Measurements from ENCODE around the gene PKN2. TPM values are rescaled to one million over a fixed set of nuclear protein-coding genes. Genes with fewer than 3 reads are reported as not detected.

Gene PKN2
- total RNA-seq, 6 experiments from 2014 or later: 13.6 to 16.6 (median 15.0) TPM

DNA sequence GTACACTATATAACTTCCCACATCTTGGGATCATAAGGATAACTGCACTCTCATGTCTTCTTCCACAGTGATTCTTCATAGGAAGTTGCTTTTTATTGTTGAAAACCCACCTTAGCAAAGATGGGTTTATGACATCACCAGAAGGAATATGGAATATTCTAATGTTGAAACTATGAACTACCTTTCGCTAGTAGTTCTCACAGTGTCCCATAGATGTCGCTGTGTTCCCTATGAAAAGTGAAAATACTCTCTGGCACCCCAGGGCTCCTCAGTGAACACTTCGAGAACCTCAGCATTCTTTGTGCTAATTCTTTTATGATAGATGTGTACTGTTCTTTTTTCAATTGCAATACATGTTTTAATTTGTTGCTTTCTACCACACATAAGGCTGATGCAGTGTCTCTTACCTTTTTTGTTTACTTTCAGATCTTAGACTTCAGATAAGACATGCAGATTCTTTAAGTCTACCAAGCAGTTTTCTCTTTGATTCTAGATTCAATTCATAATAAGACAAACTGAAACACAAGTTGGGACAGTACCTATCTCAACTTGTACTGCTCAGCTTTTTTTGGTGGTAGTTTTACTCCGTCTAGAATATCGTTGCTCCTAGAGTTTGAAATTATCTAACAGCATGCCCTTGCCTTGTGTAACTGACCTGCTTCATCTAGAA is 116.4 kb downstream of the PKN2 start:
- H3K36me3 ChIP-seq: peaks cover 0 to 16% (median 4%) of the 10 kb centered on the region in 4 donors
- H3K9me3 ChIP-seq: no peaks in the 10 kb centered on the region
- no peak overlapping the region for H3K4me3 ChIP-seq
- no peak overlapping the region for H3K27ac ChIP-seq
- no peaks in the 10 kb centered on the region for H3K4me1 ChIP-seq
- intact Hi-C loops (cut with DNase I): no loop called here
- DNase-seq: no peak
- peak; percentile 79 to 86 (median 82) for ATAC-seq
- no peaks in the 10 kb centered on the region for H3K27me3 ChIP-seq
- WGBS (ENCODE audit: insufficient coverage, low coverage, low lambda C conversion rate, missing lambda C conversion rate): 73% methylated on average over 5 of the region's 5 CpGs
- TF ChIP-seq, protein P1, sequence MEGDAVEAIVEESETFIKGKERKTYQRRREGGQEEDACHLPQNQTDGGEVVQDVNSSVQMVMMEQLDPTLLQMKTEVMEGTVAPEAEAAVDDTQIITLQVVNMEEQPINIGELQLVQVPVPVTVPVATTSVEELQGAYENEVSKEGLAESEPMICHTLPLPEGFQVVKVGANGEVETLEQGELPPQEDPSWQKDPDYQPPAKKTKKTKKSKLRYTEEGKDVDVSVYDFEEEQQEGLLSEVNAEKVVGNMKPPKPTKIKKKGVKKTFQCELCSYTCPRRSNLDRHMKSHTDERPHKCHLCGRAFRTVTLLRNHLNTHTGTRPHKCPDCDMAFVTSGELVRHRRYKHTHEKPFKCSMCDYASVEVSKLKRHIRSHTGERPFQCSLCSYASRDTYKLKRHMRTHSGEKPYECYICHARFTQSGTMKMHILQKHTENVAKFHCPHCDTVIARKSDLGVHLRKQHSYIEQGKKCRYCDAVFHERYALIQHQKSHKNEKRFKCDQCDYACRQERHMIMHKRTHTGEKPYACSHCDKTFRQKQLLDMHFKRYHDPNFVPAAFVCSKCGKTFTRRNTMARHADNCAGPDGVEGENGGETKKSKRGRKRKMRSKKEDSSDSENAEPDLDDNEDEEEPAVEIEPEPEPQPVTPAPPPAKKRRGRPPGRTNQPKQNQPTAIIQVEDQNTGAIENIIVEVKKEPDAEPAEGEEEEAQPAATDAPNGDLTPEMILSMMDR (IDR thresholded peaks at IDR 0.05): peak; percentile 52 to 70 (median 62)
- TF ChIP-seq POLR2A (IDR thresholded peaks at IDR 0.05): no peak

DNA sequence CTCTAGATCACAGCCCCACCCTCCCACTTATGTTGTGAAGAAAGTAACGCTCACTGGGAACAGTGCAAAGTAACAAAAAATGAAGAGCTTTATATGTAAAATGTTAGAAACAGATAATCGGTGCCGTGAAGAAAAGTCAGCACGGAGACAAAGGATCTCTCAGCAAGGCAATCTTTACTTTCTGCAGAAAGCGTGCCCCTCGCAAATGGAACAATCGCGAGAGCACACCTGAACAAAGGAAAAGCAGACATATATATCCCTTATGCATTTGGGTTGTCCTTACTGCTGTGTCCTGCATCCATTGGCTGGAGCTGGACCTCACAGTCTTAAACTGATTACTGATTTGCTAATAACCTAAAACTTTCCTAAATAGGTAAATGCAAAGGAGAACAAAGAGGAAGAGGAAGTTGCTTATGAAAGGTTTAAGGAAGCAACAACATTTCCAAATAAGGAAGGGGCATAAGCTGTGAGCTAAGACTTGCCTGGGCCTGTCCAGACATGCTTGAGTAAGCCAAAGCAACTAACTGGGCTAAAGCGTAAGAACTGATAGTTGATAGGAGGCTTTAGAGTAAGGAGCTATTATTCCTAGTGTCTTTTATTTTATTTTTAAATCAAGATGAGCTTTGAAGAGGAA is 117.6 kb downstream of the PKN2 start:
- ATAC-seq (no peak), DNase-seq (no peak)
- Histone ChIP-seq H3K27me3 (no peaks in the 10 kb centered on the region), H3K27ac (no peak overlapping the region), H3K36me3 (peaks cover 0 to 24% (median 12%) of the 10 kb centered on the region in 4 donors), H3K9me3 (no peaks in the 10 kb centered on the region), H3K4me1 (no peaks in the 10 kb centered on the region), H3K4me3 (no peak overlapping the region)
- 100% methylated on average over 8 of the region's 9 CpGs for WGBS (ENCODE audit: insufficient coverage, low coverage, low lambda C conversion rate, missing lambda C conversion rate)
- intact Hi-C loops (cut with DNase I): no loop called here
- TF ChIP-seq POLR2A (IDR thresholded peaks at IDR 0.05): no peak
- TF ChIP-seq, protein P1 (IDR thresholded peaks at IDR 0.05): no peak

DNA sequence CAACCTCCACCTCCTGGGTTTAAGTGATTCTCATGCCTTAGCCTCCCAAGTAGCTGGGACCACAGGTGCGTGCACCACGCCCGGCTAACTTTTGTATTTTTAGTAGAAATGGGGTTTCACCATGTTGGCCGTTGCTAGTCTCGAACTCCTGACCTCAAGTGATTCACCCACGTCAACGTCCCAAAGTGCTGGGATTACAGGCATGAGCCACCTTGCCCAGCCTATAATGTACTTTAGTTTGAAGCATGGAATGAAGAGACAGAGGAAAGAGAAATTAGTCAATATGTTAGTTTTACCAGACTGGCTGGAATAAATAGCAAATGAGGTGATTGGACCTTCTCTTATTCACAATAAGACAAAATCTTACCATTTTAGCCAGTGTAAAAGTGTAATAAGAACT is 118.3 kb downstream of the PKN2 start:
- Histone ChIP-seq H3K4me3 (no peak overlapping the region), H3K4me1 (no peaks in the 10 kb centered on the region), H3K36me3 (peaks cover 0 to 28% (median 13%) of the 10 kb centered on the region in 4 donors), H3K27me3 (no peaks in the 10 kb centered on the region), H3K9me3 (no peaks in the 10 kb centered on the region), H3K27ac (no peak overlapping the region)
- ATAC-seq (no peak), DNase-seq (no peak)
- intact Hi-C loops (cut with DNase I): no loop called here
- 98% methylated on average over 7 of the region's 7 CpGs for WGBS (ENCODE audit: insufficient coverage, low coverage, low lambda C conversion rate, missing lambda C conversion rate)
- TF ChIP-seq, protein P1 (IDR thresholded peaks at IDR 0.05): no peak
- TF ChIP-seq POLR2A (IDR thresholded peaks at IDR 0.05): no peak

DNA sequence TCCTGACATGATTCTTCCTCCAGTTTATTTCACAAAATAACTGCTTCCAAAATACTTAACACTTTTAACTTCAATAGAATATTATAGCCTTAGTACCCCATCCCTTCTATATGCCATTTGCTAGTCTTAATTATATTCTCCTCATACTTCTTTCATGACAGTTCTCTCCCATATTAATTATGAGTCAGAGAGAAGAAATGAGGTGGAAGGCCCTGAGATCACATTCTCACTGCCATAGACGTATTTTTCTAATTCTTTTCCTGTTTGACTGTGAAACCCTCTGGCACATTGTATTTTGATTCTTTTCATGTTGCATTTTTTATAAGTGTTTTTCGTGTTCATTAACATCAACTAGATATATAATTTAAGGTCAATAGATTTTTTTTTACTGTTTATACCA is 118.9 kb downstream of the PKN2 start:
- H3K9me3 ChIP-seq: no peaks in the 10 kb centered on the region
- intact Hi-C loops (cut with DNase I): no loop called here
- H3K27ac ChIP-seq: no peak overlapping the region
- WGBS (ENCODE audit: insufficient coverage, low coverage, low lambda C conversion rate, missing lambda C conversion rate): 85% methylated on average over 2 of the region's 2 CpGs
- ATAC-seq: no peak
- H3K27me3 ChIP-seq: no peaks in the 10 kb centered on the region
- peaks cover 0 to 33% (median 16%) of the 10 kb centered on the region in 4 donors for H3K36me3 ChIP-seq
- H3K4me1 ChIP-seq: no peaks in the 10 kb centered on the region
- TF ChIP-seq, protein P1 (IDR thresholded peaks at IDR 0.05): no peak
- TF ChIP-seq POLR2A (IDR thresholded peaks at IDR 0.05): no peak
- H3K4me3 ChIP-seq: no peak overlapping the region
- no peak for DNase-seq

Measured in right lobe of liver (tissue), 6 donors.